HG02973 (cell line): ENCODE results near the gene TBC1D24.
A peak's percentile ranks its signal among the peaks of the same experiment; 100 is the strongest.
"Not testable (repeated sequence)": the region's sequence is repeated elsewhere in the genome, so short reads cannot be mapped to it uniquely, and the experiment has no call there.

Experiments used
- ATAC-seq: cut with Tn5 transposase; IDR thresholded peaks from one replicate; pipeline ENCODE4 v1.9.1; 2021; ENCODE audit warnings: moderate library complexity; ENCODE audit not compliant: unreplicated experiment

The TBC1D24 gene

DNA sequence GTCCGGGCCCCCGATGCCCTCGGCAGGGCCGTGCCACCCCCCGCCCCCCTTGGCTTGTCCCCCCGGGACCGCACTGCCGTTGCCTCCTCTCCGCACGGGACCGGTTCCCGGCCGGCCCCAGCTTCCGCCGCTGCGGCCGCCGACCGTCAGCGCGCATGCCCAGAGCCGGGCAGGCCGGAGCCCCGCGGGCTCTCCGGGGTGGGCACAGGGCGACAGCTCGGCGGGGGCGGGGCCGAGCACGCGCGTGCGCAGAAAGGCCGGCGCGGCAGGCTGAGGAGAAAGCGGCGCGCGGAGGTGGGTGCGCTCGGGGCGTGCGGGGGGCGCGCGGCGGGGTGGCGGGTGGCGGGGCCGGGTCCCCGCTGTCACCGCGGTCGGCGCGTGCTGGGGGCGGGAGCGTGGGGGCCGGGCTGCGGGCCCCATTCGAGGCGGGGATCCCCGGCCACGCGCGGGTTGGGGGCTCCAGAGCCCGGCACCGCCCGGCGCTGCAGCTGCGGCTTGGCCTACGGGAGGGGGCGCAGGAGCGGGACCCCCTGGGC is at the start of gene TBC1D24:
TSS of gene TBC1D24 (plus strand) at position 251 of the 536 bp plus-strand sequence. CDS start 21,022 bp downstream, outside the sequence.
- ATAC-seq, result peak; percentile 41

DNA sequence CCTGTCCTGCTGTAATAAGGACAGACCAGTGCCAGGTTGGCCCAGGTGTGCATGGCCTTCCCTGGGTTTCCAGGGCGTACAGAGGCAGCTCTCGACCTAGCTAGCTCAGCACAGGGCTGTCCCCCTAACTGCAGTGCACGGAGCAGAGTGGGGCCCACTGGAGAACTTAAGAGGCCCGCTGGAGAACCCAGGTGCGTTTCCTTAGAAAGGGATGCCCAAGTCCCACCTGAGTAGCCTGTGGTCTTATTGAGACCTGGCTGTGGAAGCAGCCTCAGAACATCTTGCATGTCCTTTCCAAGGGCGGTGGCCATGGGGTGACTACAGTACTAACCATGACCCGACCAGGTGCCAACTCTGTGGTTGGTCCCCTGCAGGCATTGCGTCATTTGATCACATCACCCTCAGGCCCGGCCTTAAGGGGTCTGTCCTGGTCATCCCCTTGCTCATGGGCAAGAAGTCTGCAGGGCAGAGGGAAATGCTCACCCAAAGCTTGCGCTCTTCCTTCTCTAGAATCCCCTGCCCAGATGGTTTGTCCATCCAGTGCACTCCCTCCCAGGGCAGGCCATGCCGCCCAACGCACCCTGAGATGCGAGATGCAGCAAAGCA is 49.0 kb upstream of the TBC1D24 start:
- no peak for ATAC-seq

DNA sequence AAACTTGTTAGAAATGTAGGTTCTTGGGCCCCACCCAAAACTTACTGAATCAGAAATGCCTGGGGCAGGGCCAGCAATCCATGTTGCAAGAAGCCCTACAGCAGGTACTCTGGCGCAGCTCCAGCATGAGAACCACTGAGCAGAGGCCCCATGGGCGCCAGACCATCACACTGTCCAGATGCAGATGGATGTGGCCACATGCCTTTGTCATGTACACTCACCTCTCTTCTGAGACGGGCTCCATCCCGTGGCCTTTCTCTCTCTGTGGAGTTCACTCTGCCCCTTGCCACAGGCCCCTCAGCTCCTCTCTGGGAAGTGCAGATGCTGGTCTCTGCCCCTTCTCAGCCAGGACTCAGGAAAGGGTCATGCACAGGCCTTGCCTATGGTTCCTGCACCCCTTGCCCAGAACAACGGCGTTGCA is 48.0 kb upstream of the TBC1D24 start:
- ATAC-seq, result no peak

DNA sequence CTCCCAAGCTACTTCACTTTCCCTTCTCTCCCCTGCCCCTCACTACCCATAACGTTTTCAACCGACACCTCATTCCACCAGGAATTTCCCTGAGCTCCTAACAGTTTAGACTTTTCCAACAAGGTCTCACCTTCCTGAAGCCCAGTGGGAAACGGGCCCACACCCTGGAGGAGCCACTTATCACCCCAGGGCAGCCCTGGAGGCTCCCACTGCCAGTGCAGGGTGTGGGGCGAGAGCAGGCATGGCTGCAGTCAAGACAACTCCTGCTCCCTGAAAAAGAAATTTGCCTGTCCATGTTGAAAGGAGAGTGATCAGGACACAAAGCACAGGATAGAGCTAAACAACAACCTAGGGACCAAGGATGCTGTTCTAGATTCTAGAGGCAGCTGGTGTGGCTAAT is 47.4 kb upstream of the TBC1D24 start:
- no peak for ATAC-seq

DNA sequence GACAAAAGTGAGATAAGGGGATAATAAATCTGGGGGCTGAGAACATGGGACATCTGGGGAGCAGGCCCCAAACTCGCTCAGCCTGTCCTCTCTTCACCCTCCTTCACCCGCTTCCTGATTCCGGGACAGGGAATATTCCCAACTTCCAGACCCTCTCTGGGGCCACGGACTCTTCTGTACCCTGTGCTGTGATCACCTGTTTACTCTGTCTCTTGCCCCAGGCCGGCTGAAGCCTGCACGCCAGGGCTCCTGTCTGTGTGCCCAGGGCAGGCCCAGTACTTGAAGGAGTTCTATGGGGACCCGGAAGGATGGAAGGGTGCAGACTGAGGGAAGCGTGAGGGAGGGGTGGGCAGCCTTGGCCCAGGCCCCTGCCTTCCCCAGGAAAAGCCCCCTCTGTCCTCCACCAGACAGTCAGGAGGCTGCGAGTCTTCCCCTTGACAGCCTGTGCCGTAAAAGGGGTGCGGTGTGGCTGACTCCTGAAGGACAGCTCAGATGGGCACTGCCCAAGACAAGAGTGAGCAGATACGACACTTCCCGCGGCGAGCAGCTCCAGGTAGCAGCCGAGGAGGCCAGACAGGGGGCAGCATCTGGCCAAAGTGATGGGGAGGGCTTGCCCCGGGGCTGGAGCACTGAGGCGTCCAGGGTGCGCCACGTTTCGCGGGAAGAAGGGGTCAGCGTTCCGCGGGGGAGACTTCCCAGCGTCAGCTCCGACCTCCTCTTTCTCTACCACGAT is 46.7 kb upstream of the TBC1D24 start:
- ATAC-seq, result peak; percentile 7

DNA sequence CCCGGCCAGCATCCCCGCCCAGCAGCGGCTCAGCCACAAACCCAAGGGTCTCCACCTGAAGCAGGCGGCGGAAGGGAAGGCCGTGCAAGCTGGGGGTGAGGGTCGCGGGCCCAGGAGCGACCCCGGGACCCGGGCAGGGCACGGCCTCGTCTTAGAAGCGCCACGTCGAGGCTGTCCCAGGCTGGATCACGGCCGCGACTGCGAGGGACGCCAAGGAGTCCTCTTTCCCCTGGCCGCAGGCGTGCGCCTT is 46.2 kb upstream of the TBC1D24 start:
- peak; percentile 3 for ATAC-seq

DNA sequence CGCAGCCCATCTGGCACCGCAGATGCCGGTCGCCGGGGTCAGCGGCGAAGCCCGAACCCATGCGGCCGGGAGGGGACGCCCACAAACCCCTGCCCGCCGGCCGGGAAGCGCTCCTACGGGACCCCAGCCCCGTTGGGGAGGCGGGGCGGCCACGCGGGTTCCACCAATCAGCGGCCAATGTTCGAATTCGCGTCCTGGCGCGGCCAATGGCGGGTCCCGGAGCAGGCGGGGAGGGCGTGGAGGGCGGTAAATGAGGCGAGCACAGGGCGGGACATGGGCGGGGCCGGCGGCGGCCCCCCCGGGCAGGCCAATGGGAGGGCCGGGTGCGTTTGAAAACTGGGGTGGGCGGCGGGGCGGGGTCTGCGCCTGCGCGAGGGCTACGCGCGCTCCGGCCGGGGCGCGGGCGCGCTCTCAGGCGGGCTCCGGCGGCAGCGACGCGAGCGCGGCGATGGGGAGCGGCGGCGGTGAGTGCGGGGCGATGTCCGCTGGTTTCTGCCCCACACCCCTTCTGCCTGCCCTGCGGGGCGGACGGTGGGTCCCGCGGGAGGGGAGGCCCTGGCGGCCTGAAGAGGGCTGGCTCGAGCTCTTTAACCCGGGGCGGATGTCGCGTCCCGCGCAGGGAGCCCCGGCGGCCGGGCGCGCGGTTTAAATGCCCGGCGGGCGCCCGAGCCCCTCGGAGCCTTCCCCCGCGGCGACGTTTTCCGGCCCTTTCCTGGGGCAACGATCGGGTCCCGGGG is 45.7 kb upstream of the TBC1D24 start, which contains the start of gene CCNF:
TSS of gene CCNF (plus strand) at position 414 of the 737 bp plus-strand sequence. CDS start at position 449, 35 bp downstream.
- peak; percentile 75 for ATAC-seq

DNA sequence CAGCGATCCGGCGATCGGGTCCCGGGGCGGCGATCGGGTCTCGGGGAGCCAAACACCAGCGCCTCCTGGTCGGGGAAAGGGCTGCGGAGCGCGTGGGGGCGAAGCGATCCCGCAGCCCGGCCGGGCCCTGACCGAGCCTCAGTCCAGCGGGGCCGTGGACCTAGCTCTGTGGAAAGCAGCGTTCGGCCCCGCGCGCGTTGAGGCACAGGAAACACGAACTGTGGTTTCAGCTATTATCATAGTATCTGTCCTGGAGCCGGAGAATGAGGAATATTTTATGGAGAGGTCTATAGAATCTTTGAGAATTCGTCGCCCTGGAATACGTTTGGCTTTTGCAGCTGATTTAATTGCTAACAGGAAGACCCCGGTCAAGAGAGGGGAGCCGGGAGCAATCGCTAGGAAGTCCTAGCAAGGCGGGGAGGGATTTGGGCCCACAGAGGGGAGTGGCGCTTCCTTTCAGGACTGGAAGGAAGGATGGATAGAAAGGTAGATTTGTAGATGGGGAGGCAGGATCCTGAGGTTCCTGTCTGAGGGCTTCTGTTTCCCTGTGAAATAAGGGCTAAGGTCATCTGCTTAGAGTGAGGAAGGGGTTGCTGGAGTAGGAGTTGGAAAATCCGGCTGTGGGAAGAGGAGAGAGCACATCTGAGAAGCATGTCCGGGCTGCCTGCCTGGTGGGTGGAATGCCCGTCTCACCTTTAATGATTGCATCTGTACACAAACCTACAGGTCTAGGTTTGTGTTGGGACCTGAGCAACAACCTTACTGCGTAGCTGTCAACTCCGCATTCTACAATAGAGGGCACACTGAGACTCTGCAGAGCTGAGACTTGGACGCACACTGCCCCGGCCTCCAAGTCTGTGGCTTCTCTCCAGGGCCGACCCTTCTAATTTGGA is 44.9 kb upstream of the TBC1D24 start:
- ATAC-seq, result peak; percentile 11

DNA sequence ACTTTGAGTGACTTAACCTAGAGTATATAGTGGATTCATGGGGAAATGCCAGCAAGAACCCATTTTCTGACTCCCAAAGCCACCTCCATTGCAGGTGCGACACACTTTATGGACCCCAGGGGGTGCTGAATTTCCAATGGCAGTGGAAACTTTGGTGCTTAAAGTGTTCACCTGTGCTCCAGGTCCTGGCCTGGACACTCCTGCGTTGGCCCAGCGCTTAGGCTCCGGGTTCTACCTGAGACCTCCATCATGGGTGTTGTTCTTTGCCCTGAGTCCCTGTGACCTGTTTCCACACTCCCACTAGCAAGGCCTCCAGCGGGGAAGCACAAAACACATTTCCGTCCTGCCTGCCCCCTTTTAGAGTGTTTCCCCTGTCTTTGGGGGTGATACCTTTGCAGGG is 42.6 kb upstream of the TBC1D24 start:
- no peak for ATAC-seq

DNA sequence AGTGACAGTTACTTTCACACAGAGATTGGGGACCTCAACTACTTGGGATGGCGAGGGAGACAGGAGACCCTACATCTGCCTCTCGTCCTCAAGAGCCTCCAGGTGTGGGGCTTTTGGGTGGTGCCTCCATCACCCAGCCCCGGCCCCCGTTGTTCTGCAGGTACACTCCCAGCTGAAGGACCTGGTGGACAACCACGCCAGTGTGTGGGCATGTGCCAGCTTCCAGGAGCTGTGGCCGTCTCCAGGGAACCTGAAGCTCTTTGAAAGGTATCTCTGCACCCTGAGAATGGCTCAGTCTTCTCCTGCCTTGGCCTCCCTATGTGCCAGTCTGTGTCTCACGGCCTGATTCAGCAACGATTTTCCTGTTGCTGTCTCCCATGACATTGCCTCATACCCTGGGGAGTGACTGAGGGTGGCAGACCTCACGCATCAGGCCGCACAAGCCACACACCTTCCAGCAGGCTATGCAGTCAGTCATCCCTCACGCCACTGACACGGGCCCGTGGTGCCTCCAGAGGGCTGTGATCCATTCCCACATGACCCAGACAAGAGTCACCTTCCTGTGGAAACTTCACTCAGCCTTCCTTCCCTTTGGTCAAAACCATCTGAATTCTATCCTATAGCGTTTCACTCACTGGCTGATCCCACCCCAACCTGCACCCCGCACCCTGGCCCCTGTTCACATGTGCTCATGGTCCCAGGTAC is 42.0 kb upstream of the TBC1D24 start:
- ATAC-seq, result no peak

DNA sequence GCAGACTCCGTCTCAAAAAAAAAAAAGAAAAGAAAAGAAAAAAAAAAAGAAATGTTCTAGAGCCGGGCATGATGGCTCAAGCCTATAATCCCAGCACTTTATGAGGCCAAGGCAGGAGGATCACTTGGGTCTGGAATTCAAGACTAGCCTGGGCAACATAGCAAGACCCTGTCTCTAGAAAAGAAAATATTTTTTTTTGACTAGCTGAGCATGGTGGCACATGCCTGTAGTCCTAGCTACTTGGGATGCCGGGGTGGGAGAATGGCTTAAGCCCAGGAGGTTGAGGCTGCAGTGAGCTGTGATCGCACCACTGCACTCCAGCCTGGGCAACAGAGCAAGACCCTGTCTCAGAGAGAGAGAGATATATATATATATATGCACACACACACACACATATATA is 39.7 kb upstream of the TBC1D24 start:
- not testable (repeated sequence) for ATAC-seq

DNA sequence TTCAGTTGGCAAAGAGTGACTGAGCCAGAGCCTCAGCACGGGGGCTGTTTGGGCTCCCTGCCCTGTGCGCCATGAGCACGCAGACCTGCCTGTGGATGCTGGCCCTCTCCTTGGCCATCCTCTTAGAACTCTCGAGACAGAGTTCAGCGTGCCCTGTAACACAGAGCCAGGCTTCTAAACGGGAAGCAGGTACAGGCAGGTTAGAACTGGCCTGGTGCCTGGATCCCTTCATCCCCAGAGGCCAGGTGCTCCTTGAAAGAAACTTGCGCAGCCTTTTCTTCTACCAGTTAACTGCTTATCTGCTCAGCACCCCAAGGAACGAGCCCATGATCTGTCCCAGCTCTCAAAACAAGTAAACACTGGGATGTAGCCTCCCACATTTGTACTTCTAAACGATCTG is 38.8 kb upstream of the TBC1D24 start:
- ATAC-seq, result no peak

DNA sequence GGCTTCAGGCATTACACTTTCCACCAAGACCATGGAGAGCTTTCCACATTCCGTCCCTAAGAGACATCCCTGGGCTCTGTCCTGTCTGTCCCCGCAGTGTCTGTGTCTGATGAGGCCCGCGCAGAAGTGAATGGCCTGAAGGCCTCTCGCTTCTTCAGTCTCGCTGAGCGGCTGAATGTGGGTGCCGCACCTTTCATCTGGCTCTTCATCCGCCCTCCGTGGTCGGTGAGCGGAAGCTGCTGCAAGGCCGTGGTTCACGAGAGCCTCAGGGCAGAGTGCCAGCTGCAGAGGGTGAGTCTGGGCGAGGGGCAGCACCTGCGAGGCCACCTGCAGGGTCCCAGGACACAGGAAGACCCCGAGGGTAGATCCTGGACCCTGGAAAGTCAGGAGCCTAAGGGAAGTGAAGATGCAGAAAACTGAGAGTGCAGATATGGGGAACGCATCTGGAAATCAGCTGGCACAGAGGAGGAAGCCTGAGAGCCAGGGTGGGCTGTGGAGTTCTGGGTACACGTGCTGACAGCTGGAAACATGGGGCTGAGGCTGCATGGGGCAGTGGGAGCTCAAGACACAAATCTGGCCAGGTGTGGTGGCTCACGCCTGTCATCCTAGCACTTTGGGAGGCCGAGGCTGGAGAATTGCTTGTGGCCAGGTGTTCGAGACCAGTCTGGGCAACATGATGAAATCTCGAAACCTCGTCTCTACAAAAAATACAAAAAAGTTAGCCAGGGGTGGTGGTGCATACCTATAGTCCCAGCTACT is 37.7 kb upstream of the TBC1D24 start:
- no peak for ATAC-seq

DNA sequence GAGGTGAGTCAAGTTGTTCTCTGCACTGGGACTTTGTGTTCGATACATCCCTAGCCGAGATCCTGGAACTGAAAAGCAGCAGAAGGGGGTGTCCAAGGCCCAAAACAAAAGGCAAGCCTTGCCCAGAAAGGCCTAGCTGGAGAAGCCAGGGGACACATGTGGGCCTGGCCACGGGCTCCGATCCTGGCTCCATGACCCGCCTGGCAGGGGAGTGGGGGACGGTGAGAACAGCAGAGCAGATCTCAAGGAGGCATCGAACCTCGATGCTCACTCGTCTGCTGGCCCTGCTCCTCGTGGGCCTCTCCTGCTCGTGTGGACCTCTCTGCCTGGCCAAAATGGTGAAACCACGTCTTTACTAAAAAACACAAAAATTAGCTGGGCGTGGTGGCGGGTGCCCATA is 36.8 kb upstream of the TBC1D24 start:
- ATAC-seq, result no peak

DNA sequence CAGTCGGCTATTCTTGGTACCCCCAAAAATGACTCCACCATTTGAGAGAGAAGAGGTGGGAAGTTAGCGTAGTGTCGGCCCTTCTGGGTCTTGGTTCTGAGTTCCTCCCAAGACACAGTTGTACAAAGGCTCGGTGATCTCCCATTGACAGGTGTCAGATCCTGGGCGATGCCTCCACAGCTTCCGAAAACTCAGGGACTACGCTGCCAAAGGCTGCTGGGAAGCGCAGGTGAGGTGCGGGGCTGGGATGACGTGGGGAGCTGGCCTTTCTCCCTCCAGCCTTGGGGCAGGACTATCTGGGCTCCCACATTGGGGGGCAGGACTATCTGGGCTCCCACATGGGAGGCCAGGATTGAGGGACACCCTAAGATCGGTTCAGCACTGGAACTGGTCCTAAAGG is 35.3 kb upstream of the TBC1D24 start:
- no peak for ATAC-seq

DNA sequence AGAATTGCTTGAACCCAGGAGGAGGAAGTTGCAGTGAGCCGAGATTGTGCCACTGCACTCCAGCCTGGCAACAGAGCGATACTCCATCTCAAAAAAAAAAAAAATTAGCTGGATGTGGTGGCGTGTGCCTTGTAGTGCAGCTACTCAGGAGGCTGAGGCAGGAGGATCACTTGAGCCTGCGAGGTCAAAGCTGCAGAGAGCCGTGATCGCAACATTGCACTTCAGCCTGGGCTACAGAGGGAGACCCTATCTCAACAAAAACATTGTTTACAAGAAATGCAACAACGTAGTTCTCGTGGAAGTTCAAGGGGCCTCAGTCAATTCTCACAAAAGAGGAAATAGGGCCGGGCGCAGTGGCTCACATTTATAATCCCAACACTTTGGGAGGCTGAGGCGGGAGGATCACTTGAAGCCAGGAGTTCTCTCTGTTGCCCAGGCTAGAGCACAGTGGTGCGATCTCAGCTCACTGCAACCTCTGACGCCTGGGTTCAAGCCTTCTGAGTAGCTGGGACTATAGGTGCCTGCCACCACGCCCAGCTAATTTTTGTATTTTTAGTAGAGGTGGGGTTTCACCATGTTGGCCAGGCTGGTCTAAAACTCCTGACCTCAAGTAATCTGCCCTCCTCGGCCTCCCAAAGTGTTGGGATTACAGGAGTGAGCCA is 33.7 kb upstream of the TBC1D24 start:
- not testable (repeated sequence) for ATAC-seq

DNA sequence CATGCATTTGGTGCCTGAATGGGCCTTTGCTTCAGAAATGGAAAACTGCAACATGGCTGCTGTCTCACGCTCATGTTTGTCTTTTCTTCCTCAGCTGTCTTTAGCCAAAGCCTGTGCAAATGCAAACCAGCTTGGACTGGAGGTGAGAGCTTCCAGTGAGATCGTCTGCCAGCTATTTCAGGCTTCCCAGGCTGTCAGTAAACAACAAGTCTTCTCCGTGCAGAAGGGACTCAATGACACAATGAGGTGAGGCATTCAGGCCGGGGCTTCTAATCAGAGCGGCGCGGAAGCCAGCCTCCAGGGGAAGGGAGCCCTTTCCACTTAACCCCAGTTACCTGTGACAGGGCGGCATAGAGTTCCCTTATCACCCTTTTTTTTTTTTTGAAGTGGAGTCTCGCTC is 31.4 kb upstream of the TBC1D24 start:
- ATAC-seq, result no peak

DNA sequence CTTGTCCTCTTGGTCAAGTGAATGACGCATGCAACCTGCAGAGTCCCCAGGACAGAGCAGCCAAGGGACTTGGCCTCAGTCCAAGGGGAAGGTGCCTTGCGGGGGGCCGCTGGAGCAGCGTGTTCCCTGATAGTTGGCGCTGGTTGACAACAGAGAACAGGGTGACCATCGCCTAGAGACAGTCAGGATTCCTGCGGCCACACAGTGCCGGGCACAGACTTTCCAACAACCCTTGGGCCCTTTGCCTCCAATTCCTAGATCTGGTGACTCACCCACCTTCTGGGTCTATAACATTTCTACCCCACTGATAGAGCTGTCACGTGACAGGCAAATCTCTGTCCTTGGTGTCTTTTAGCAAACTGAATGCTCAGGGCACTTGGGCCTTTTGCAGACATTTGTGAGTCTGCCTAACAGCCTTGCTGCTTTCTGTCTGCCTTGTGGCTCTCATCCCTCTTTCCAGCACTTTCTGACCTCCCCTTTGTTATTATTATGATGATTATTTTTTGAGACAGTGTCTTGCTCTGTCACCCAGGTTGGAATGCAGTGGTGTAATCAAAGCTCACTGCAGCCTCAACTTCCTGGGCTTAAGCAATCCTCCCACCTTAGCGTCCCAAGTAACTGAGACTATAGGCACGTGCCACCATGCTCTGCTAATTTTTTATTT is 26.9 kb upstream of the TBC1D24 start:
- no peak for ATAC-seq
